HEK293 (cell line): Measurements from ENCODE around the gene ABHD17C.

Experiments used
- CTCF ChIA-PET: fragments of 350-600 bp; formaldehyde crosslinking; extraction: SDS; loops from one replicate; lab custom pipeline; 2021; ENCODE audit warnings: antibody characterized with exemption; lab: Yijun Ruan, JAX
- POLR2A ChIA-PET: fragments of 300-600 bp; formaldehyde crosslinking; extraction: SDS; loops from one replicate; lab custom pipeline; 2020; ENCODE audit warnings: antibody characterized with exemption, inconsistent platforms; lab: Yijun Ruan, JAX
- H3K27ac ChIP-seq: fragments of 200-500 bp; sonication (Bioruptor generic); 2 replicates; pipeline ENCODE4 v1.5.1; 2014; ENCODE audit warnings: low read depth, low read length, control low read depth, inconsistent platforms; ENCODE audit errors: extremely low read depth
- H3K36me3 ChIP-seq, 2 experiments: fragments of 200-500 bp in 1 of 2; sonication (Bioruptor generic) in 1 of 2; 1 replicate in 1 of 2; 2 replicates in 1 of 2; pipeline ENCODE4 v1.5.1; 2014 to 2017; ENCODE audit warnings: inconsistent platforms in 2 of 2, low read length in 2 of 2; ENCODE audit not compliant: control insufficient read depth in 2 of 2, insufficient read depth in 1 of 2
- H3K4me1 ChIP-seq: fragments of 200-500 bp; sonication (Bioruptor generic); 2 replicates; pipeline ENCODE4 v1.5.1; 2014; ENCODE audit warnings: mild to moderate bottlenecking, low read length, inconsistent platforms; ENCODE audit not compliant: control insufficient read depth, insufficient read depth
- H3K4me3 ChIP-seq: 2 replicates; pipeline ENCODE4 v1.5.1; 2011; ENCODE audit warnings: low read depth, mild to moderate bottlenecking, control low read depth, low read length, moderate library complexity
- H3K9me3 ChIP-seq: fragments of 200-500 bp; sonication (Bioruptor generic); 2 replicates; pipeline ENCODE4 v1.5.1; 2014; ENCODE audit warnings: low read depth, low read length, inconsistent platforms; ENCODE audit not compliant: control insufficient read depth, insufficient read depth
- GLIS1 ChIP-seq: fragments of 450-650 bp; formaldehyde crosslinking; IDR thresholded peaks from 2 replicates; pipeline ENCODE4 v1.5.1; 2016; ENCODE audit warnings: missing biosample characterization, missing genetic modification characterization
- OSR2 ChIP-seq: fragments of 450-650 bp; formaldehyde crosslinking; IDR thresholded peaks from 2 replicates; pipeline ENCODE4 v1.5.1; 2016; ENCODE audit warnings: missing biosample characterization, missing genetic modification characterization
- PATZ1 ChIP-seq: fragments of 450-650 bp; formaldehyde crosslinking; IDR thresholded peaks from 2 replicates; pipeline ENCODE4 v1.5.1; 2016; ENCODE audit warnings: missing biosample characterization, missing genetic modification characterization
- PRDM10 ChIP-seq: fragments of 450-650 bp; formaldehyde crosslinking; IDR thresholded peaks from 2 replicates; pipeline ENCODE4 v1.5.1; 2016; ENCODE audit warnings: missing biosample characterization, missing genetic modification characterization
- PRDM4 ChIP-seq: fragments of 450-650 bp; formaldehyde crosslinking; IDR thresholded peaks from 2 replicates; pipeline ENCODE4 v1.5.1; 2017; ENCODE audit warnings: missing biosample characterization, missing genetic modification characterization
- PRDM6 ChIP-seq: fragments of 450-650 bp; formaldehyde crosslinking; IDR thresholded peaks from 2 replicates; pipeline ENCODE4 v1.5.1; 2017; ENCODE audit warnings: missing biosample characterization, missing genetic modification characterization
- SP7 ChIP-seq: fragments of 450-650 bp; formaldehyde crosslinking; IDR thresholded peaks from 2 replicates; pipeline ENCODE4 v1.5.1; 2016; ENCODE audit warnings: missing biosample characterization, missing genetic modification characterization
- ZBTB20 ChIP-seq: fragments of 450-650 bp; formaldehyde crosslinking; IDR thresholded peaks from 2 replicates; pipeline ENCODE4 v1.5.1; 2016; ENCODE audit warnings: missing biosample characterization, missing genetic modification characterization
- ZFP3 ChIP-seq: fragments of 450-650 bp; formaldehyde crosslinking; IDR thresholded peaks from 2 replicates; pipeline ENCODE4 v1.5.1; 2016; ENCODE audit warnings: low read depth, missing biosample characterization, missing genetic modification characterization
- ZNF10 ChIP-seq: fragments of 450-650 bp; formaldehyde crosslinking; IDR thresholded peaks from 2 replicates; pipeline ENCODE4 v1.5.1; 2017; ENCODE audit warnings: missing biosample characterization, missing genetic modification characterization
- ZNF155 ChIP-seq: fragments of 450-650 bp; formaldehyde crosslinking; IDR thresholded peaks from 2 replicates; pipeline ENCODE4 v1.5.1; 2016; ENCODE audit warnings: missing biosample characterization, missing genetic modification characterization
- ZNF169 ChIP-seq: fragments of 450-650 bp; formaldehyde crosslinking; IDR thresholded peaks from 2 replicates; pipeline ENCODE4 v1.5.1; 2016; ENCODE audit warnings: missing biosample characterization, missing genetic modification characterization
- ZNF23 ChIP-seq: fragments of 450-650 bp; formaldehyde crosslinking; IDR thresholded peaks from 2 replicates; pipeline ENCODE4 v1.5.1; 2016; ENCODE audit warnings: missing biosample characterization, missing genetic modification characterization, borderline replicate concordance
- ZNF24 ChIP-seq: fragments of 450-650 bp; formaldehyde crosslinking; IDR thresholded peaks from 2 replicates; pipeline ENCODE4 v1.5.1; 2016; ENCODE audit warnings: missing biosample characterization, missing genetic modification characterization
- ZNF292 ChIP-seq: fragments of 450-650 bp; formaldehyde crosslinking; IDR thresholded peaks from 2 replicates; pipeline ENCODE4 v1.5.1; 2016; ENCODE audit warnings: low read depth, missing biosample characterization, missing genetic modification characterization, borderline replicate concordance
- ZNF335 ChIP-seq: fragments of 450-650 bp; formaldehyde crosslinking; conservative IDR thresholded peaks from 2 replicates; pipeline ENCODE4 v1.5.1; 2016; ENCODE audit warnings: missing biosample characterization, missing genetic modification characterization
- ZNF473 ChIP-seq: fragments of 450-650 bp; formaldehyde crosslinking; IDR thresholded peaks from 2 replicates; pipeline ENCODE4 v1.5.1; 2017; ENCODE audit warnings: missing biosample characterization, missing genetic modification characterization
- ZNF48 ChIP-seq: fragments of 450-650 bp; formaldehyde crosslinking; IDR thresholded peaks from 2 replicates; pipeline ENCODE4 v1.5.1; 2016; ENCODE audit warnings: missing biosample characterization, missing genetic modification characterization
- ZNF610 ChIP-seq: fragments of 450-650 bp; formaldehyde crosslinking; IDR thresholded peaks from 2 replicates; pipeline ENCODE4 v1.5.1; 2016; ENCODE audit warnings: missing biosample characterization, missing genetic modification characterization, borderline replicate concordance
- ZNF626 ChIP-seq: fragments of 450-650 bp; sonication (Bioruptor Pico); formaldehyde crosslinking; IDR thresholded peaks from 2 replicates; pipeline ENCODE4 v1.5.1; 2018; ENCODE audit warnings: missing biosample characterization, missing genetic modification characterization, inconsistent platforms
- ZNF639 ChIP-seq: fragments of 450-650 bp; formaldehyde crosslinking; IDR thresholded peaks from 2 replicates; pipeline ENCODE4 v1.5.1; 2016; ENCODE audit warnings: missing biosample characterization, missing genetic modification characterization
- ZNF660 ChIP-seq: fragments of 450-650 bp; IDR thresholded peaks from 2 replicates; pipeline ENCODE4 v1.5.1; 2018; ENCODE audit warnings: missing biosample characterization, mild to moderate bottlenecking, missing genetic modification characterization
- ZNF704 ChIP-seq: fragments of 450-650 bp; formaldehyde crosslinking; IDR thresholded peaks from 2 replicates; pipeline ENCODE4 v1.5.1; 2016; ENCODE audit warnings: missing biosample characterization, missing genetic modification characterization

ABHD17C gene

GRCh38 chr15:80679167-80679803 lies 15.8 kb upstream of the ABHD17C start:
- Histone ChIP-seq H3K36me3 (no peaks in the 10 kb centered on the region), H3K9me3 (no peaks in the 10 kb centered on the region), H3K4me3 (no peak overlapping the region), H3K4me1 (no peaks in the 10 kb centered on the region), H3K27ac (no peak overlapping the region)
- CTCF ChIA-PET: interaction anchor here (2.0 to 2.9 kb wide), 3 partner anchors 19 to 291 kb away, joined by 4 to 13 read pairs (median 10); no protein-coding TSS in a partner anchor
- no peak for TF ChIP-seq PRDM6 (tag by site-specific recombination)
- TF ChIP-seq PRDM4: no peak
- TF ChIP-seq ZNF23 (tag by site-specific recombination): no peak
- no peak for TF ChIP-seq PATZ1
- TF ChIP-seq ZNF473 (tag by site-specific recombination): no peak
- TF ChIP-seq ZNF155 (tag by site-specific recombination): no peak
- TF ChIP-seq ZNF626 (tag by site-specific recombination): no peak
- no peak for TF ChIP-seq ZNF10 (tag by site-specific recombination)
- no peak for TF ChIP-seq ZNF48 (tag by site-specific recombination)
- TF ChIP-seq SP7: no peak
- POLR2A ChIA-PET: no interaction called here

- no peaks in the 10 kb centered on the region for H3K4me1 ChIP-seq
- H3K36me3 ChIP-seq: no peaks in the 10 kb centered on the region
- no peak overlapping the region for H3K4me3 ChIP-seq
- H3K27ac ChIP-seq: no peak overlapping the region
- CTCF ChIA-PET: interaction anchor here (2.0 to 2.9 kb wide), 3 partner anchors 19 to 290 kb away, joined by 4 to 13 read pairs (median 10); no protein-coding TSS in a partner anchor
- H3K9me3 ChIP-seq: no peaks in the 10 kb centered on the region
- POLR2A ChIA-PET: no interaction called here
- TF ChIP-seq ZNF335 (tag by site-specific recombination): no peak
- TF ChIP-seq ZBTB20 (tag by site-specific recombination): no peak
- TF ChIP-seq ZNF660 (tag by site-specific recombination): no peak
- TF ChIP-seq PRDM10 (tag by site-specific recombination): no peak
- no peak for TF ChIP-seq OSR2 (tag by site-specific recombination)
- TF ChIP-seq ZNF610 (tag by site-specific recombination): no peak
- no peak for TF ChIP-seq ZFP3 (tag by site-specific recombination)
- TF ChIP-seq ZNF48 (tag by site-specific recombination): no peak
- no peak for TF ChIP-seq ZNF169 (tag by site-specific recombination)
- TF ChIP-seq ZNF24 (tag by site-specific recombination): no peak
- no peak for TF ChIP-seq ZNF639
- TF ChIP-seq ZNF292 (tag by site-specific recombination): no peak
- TF ChIP-seq GLIS1: no peak
- TF ChIP-seq ZNF155 (tag by site-specific recombination): no peak
- no peak for TF ChIP-seq ZNF704 (tag by site-specific recombination)
Measured at GRCh38 chr15:80679804-80680175, 15.3 kb upstream of the ABHD17C start.
